Sciatic nerve (tissue), 2 donors: ENCODE data around the gene CCDC178. TPM values are rescaled to one million over a fixed set of nuclear protein-coding genes. Genes with fewer than 3 reads are reported as not detected.
A peak's percentile ranks its signal among the peaks of the same experiment; 100 is the strongest.
"Not testable (repeated sequence)": the region's sequence is repeated elsewhere in the genome, so short reads cannot be mapped to it uniquely, and the experiment has no call there.

Experiments used
- ATAC-seq: fragments of 200-7000 bp; cut with Tn5 transposase; one replicate; pipeline ENCODE4 v1.9.1; 2020; ENCODE audit warnings: mild to moderate bottlenecking, moderate library complexity
- DNase-seq: peaks from one replicate; pipeline ENCODE4 v3.0.0-alpha.2; 2020; ENCODE audit warnings: low spot score
- intact Hi-C: fragments of 100-400 bp; cut with DNase I; formaldehyde crosslinking; loops from one replicate; pipeline ENCODE4 v1.14.2; 2022
- total RNA-seq: library from RNA; stranded (reverse); fragmentation: NEBNext Ultra II Directional; extraction: Animal tissue kit (Norgen Biotek cat#: 25700); gene quantifications from one replicate; pipeline ENCODE4 v1.2.1, GENCODE V29; 2021
- donor health status: DM: no; HTN: no; CAD: no.
- donor health status: DM: no; HTN: no; CAD: no.

Gene CCDC178
- total RNA-seq, 1 donor from 2014 or later: 4.6 TPM

DNA sequence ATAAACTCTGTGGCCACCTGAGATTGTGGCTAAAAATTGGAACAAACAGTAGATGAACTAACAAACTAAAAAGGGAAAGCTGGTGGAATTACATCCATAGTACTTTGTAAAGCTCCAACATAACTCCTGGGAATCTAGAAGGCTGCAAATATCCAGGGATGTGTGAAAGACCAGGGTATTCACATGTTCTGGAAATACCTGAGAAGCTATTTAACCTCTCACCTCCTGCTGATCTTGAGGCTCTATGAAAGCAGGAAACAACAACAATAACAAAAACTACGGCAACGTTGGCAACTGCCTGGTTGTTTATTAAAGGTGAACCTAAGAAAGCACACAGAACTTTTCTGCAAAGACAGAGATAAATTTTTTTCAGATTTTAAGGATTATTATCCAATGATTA lies 171.3 kb downstream of the CCDC178 start:
- ATAC-seq: no peak
- intact Hi-C loops: no loop called here
- no peak for DNase-seq

DNA sequence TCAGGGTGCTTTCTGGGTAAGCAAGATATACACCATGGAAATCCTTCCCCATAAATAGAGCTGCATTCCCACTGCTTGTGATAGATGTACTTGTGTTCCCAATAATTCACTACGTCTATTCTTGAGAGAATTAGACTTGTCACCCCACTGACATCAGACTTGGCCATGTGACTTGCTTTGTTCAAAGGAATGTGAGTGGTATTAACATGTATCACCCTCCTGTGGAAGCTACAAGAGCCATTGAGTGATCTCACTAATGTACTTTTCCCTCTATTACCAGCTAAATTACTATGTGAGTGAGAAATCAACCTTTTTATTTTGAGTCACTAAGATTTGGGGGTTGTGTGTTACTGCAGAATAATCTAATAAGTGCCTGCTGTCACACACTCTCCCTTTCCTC lies 176.0 kb downstream of the CCDC178 start:
- intact Hi-C loops: no loop called here
- ATAC-seq: no peak
- no peak for DNase-seq

DNA sequence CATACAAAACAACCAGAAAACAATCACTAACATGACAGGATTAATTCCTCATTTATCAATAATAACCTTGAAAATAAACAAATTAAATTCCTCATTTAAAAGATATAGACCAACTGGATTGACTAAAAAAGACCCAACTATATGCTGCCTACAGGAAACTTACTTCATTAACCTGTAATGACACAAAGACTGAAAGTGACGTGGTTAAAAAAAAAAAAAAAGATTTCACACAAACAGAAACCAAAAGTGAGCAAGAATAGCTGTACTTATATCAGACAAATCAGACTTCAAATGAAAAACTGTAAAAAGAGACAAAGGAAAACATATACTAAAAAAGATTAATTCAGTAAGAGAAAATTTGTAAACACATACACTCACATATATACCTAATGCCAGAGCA lies 201.2 kb downstream of the CCDC178 start:
- intact Hi-C loops: no loop called here
- DNase-seq (no peak), ATAC-seq (no peak)

DNA sequence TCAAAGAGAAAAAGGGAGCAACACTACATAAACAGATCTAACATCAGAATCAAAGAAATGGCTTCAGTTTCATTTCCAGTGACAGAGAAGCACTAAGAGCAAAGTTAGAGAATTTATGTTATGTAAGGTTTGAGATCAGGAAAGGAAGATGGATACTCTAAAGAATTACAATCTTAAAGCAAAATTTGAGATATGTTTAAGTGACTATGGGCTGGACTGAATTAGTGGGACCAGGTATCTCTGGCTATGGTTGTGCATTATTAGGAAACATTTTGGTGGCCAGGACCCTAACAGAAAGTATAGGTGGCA lies 208.2 kb downstream of the CCDC178 start:
- intact Hi-C loops: no loop called here
- ATAC-seq: no peak
- no peak for DNase-seq

DNA sequence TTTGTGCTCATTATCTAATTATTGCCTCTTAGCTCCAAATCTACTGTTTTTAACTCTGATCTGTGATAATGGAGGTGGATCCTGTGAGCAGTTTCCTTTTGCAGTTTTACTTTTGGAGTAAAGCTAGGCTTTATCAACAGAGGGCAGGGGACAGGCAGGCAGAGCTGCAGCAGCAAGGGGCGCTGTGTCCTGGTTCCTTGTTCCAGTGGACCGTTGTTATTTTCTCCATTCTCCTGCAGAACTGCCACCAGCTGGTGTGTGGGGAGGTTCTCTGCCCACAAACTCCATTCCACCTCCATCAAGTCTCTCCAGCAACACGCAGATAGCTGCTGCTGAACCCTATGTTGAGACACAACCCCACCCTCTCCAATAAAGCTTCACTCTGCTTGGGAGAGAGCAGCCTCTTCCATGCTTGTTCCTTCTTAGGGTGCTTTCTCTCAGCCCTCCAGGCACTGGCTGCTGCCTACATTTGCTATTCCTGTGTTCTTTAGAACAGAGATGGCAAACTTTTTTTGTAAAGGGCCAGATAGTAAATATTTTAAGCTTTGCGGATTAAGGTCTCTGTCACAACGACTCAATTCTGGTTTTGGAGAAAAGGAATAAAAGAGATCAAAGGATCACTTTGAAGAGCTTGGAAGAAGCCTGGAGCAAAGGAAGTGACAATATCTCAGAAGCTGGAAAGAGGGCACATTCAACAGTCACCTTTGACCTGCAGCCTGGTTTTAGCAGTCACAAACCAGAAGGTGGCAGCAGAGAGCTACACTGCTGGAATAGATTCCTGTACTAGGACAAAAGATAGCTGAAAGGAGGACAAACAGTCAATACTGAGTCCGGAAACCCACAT lies 208.8 kb downstream of the CCDC178 start:
- peak; percentile 86 for ATAC-seq
- intact Hi-C loops: no loop called here
- peak; percentile 83 for DNase-seq

DNA sequence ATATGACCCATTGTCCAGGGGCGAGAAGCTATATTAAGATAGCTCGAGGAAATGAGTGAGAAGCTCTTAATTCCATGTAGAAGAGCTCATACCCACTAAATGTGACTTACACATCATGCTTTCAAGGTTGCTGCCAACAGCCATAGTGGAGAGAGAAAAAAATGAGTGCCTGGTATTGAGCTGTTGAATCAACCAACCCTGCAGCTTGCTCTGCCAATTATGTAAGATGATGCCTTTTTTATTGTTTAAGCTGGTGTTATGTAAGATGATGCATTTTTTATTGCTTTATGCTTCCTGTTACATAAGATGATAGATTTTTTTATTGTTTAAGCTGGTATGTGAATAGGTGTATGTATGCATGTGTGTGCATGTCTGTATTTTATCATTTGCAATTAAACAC lies 228.2 kb downstream of the CCDC178 start:
- DNase-seq (no peak), ATAC-seq (no peak)
- intact Hi-C loops: no loop called here

DNA sequence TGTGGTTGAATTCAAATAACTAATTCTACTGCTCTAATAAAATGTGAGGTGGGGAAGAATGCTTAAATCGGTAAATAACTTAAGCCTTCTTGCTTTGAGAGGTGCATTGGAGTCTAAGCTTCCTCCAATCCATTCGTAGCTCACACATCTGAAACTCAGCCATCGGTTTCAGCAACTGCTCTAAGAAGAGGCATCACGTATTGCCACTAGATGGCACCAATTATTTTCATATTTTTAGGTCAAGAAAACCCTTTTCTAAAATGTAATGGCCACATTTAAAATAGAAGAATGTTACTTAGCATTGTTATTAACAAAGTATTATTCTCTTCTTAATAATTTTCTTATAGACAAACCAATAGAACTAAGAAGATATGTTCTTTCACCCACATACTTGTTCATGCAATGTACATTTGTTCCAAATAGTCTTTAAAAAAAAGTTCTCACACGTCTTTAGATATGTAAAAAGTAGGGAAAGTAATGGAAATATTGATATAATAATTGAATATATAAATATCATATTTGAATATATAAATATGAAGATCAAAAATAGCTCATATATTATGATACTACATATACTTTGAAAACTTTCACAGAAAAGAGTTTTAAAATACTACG lies 229.8 kb downstream of the CCDC178 start:
- ATAC-seq (no peak), DNase-seq (no peak)
- intact Hi-C loops: no loop called here

DNA sequence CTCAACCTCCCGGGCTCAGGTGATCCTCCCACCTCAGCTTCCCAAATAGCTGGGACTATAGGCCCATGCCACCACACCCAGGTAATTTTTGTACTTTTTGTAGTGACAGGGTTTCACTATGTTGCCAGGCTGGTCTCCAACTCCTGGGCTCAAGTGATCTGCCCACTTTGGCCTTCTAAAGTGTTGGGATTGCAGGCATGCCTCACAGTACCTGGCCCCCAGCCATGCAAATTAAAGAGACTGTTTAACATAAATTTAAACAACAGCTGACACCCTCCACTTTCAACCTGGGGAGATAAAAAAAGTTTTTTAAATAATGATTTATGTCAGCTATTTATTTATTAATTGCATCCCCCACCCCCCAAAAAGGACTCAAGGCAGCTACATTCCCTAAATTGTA lies 234.7 kb downstream of the CCDC178 start:
- intact Hi-C loops: no loop called here
- ATAC-seq: no peak
- no peak for DNase-seq

DNA sequence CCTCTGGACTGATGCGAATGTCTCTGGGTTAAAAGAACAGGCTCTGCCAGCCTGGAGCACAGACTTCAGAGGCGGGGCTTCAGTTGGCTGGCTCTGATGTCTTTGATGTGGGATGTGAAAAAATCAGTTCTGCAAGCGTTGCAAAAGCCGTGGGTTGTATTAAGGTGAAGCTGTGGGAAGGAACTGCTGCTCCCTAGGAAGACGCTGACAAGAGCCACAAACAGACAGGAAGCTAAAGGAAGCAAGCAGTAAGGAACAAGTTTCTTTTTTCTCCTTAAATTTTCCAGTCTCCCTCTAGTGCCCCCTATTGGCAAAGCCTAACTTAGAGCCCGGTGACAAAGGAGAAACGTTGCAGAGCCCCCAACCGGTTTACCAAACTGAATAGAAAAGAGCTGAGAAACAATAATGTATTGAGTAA lies 239.0 kb downstream of the CCDC178 start:
- intact Hi-C loops: no loop called here
- ATAC-seq (no peak), DNase-seq (no peak)

DNA sequence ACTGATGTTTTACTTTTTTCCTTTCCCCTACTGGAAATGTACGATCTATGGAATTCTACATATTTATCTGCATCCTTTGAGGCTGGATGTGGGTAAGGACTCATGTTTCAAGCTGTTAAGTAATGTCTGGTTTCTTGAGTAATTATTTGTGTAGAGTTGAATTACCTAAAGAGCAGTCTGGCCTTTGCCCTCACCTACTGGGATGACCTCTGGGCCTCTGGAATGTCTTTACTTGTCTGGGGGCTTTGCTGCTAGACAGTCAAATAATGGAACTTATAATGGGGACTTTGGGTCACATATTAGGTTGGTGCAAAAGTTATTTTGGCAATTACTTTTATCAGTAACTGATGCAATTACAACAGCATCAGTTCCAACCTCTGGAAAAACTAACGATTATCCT lies 244.7 kb downstream of the CCDC178 start:
- DNase-seq (no peak), ATAC-seq (no peak)
- intact Hi-C loops: no loop called here

DNA sequence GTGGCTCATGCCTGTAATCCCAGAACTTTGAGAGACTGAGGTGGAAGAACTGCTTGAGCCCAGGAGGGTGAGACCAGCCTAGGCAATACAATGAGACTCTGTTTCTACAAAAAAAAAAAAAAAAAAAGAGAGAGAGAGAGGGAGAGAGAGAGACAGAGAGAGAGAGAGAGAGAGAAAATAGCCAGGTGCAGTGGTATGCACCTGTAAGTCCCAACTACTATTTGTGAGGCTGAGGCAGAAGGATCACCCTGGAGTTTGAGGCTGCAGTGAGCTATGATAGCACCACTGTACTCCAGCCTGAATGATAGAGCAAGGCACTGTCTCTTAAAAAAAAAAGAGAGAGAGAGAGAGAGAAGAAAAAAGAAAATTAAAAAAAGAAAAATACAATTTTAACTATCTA lies 245.7 kb downstream of the CCDC178 start:
- DNase-seq (no peak), ATAC-seq (no peak)
- intact Hi-C loops: no loop called here

DNA sequence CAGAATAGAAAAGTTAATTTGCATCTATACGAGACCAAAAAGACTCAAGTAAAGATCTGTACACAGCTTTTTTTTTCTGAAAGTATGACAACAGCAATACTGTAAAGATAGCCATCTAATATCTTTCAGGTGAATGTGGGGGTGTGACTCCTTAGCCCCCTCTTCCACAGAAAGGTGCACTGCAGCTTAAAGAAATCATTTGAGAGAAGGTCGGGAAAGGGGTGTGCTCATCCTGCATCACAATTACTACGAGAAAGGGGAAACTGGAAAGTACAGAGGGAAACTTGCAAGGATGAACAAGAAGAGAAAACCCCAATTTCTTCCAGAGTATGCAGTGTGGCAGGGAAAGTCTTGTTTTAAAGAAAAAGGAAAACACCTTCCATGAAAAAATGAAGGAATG lies 255.6 kb downstream of the CCDC178 start:
- intact Hi-C loops: no loop called here
- DNase-seq: no peak
- no peak for ATAC-seq

DNA sequence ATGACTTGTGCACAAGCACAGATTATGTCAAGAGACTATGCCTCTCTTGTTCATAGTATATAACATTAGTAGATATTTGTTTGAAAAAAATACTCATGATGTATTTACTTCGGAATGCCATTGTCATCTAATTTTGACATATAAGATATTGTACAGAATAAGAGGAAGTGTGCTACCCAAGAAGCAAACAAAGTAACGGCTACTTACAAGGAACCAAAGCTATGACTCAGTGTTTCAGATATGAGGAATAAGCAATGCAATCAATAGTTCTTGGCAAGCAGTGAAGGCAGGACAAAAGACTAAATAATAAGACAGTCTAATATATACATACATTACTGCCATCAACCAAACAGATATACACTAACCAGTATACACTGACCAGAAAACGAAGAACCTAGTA lies 256.3 kb downstream of the CCDC178 start:
- no peak for DNase-seq
- intact Hi-C loops: no loop called here
- ATAC-seq: no peak

DNA sequence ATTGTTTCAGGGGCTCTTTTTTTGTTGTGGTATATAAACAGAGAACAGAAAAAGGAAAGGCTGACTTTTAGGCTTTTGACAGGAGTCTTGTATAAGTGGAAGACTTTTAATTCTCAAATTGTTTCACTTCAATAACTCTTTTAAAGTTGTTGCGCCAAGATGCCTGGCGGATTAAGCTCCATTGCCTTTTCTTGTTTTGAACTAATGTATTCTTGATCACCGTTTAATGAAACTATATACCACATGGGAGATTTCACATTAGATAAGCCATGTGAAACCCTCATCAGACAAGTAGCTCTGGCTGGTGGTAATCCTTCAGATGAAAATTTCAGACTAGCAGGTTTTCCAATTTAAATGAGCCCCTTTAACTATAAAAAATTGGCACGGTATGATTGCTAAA lies 257.4 kb downstream of the CCDC178 start:
- ATAC-seq (no peak), DNase-seq (no peak)
- intact Hi-C loops: no loop called here

DNA sequence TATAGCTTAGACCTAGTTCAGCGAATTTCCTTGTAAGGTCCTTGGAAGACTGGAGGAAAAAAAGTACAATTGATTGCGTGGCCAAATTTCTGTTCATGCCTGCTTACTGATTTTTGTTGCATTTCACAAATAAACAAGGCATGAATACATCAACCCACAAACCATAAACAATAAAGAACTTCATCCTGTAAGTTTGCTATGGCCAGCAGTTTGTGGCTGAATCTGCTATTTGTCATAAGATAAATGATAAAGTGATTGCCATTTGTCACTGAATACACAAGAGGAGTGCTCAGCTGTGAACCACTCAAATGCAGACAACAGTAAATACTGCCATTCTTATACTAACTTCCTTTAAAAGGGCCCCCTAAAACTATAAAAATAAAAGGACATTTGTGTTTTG lies 259.5 kb downstream of the CCDC178 start:
- no peak for DNase-seq
- no peak for ATAC-seq
- intact Hi-C loops: no loop called here

DNA sequence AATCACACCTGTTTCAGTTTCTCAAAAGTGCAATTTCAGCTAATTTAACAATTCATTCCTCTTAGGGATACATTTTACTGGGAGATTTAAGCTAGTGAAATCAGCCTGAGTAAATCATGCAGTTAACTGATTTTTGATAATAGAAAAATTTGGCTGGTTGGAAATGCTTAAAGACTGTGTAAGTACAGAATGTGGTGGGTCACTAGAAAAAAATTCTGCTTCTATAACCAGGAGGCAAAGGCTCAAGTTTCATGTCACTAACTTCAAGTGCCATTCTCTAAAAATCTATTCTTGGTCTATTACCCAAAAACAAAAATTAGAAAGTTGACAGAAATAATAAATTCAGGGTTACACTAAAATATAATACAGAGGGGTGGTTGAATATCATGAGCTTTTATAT lies 271.3 kb downstream of the CCDC178 start:
- DNase-seq (no peak), ATAC-seq (no peak)
- intact Hi-C loops: no loop called here

DNA sequence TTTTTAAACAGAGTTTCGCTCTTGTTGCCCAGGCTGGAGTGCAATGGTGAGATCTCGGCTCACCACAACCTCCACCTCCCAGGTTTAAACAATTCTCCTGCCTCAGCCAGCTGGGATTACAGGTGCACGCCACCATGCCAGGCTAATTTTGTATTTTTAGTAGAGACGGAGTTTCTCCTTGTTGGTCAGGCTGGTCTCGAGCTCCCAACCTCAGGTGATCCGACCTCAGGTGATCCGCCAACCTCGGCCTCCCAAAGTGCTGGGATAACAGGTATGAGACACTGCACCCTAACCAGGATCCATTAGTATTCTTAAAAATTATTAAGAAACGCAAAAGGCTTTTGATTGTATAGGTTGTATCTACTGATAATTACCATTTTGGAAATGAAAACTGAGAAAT lies 276.4 kb downstream of the CCDC178 start:
- DNase-seq, ATAC-seq, intact Hi-C loops: not testable (repeated sequence)

DNA sequence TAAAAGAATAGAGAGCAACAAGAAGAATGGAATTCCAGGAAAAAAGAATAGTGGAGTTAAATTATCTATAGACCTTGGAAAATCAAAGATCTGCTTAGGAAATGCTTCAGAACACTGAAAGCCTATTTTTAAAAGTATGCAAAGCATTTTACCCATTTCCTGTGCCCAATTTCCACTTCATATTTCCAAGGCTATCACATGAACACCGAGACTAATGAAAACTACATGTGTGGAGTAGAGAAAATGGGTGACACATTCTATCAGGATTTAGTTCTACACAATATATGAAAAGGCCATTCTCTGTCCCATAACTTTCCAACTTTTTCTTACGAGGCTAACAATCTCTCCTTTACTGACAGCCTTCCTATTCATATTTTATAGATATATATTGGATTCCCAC lies 279.4 kb downstream of the CCDC178 start:
- no peak for ATAC-seq
- intact Hi-C loops: no loop called here
- DNase-seq: no peak

DNA sequence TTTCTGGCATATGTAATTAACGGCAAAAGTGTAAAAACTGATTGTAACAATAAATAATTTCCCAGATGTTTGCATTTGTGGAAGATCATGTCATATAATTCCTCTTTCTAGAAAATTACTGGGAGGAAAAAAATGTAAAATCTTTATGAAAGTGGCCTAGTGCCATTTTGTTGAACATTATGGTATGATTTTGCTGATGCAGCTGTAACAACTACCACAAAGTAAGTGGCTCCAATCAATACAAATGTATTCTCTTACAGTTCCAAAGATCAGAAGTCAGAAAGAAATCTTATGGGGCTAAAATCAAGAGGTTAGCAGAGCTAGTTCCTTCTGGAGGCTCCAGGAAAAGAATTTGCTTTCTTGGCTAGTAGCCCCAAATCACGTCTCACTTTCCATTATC lies 281.4 kb downstream of the CCDC178 start:
- ATAC-seq (no peak), DNase-seq (no peak)
- intact Hi-C loops: no loop called here

DNA sequence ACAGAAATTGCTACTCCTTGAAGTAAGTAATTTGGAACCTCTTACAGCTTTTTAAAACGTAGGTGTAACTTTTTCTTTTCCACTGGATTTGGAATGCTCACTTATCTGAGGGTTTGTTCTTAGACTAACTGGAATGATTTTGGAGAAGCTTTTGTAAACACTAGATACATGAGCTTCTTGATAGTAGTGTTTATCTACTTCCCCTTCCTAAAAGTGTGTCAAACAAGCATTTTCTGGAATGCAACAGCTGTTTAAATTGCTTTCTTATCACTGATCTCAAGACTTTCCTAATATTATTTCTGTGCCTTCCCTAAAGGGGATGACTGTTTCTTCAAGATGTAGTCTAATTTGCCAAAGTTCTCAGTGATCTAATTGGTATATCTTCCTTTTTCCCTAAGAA lies 282.6 kb downstream of the CCDC178 start:
- intact Hi-C loops: no loop called here
- DNase-seq (no peak), ATAC-seq (no peak)

DNA sequence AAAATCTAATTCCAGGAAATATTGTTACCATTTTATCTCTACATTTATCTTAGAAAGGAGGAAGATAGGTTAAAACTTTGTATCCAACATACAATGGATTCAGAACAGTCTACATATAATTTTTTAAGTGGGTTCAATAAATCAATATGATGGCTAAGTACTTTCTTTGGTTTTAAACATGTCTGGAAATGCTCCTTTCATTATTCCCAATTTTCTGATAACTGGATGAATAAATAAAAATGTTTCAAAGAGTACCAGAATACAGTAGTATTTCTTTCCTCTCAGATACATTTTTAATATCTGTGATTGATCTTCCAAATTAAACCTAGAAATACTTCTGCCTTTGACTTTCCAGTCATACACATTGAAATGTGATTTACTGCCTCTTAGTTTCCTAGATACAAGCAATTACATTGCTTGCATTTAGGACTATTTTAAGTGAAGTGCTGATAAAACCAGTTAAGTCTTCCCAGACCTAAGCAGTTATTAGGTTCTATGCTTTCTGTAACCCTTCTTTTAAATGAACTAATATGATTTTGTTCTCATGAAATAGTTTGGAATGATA lies 283.5 kb downstream of the CCDC178 start:
- DNase-seq: no peak
- intact Hi-C loops: no loop called here

More for the DNA sequence above, 283.5 kb downstream of the CCDC178 start:
- ATAC-seq: no peak
